ENCODE measurements around the gene TEX51. TPM values are rescaled to one million over a fixed set of nuclear protein-coding genes. Genes with fewer than 3 reads are reported as not detected.

Gene TEX51
- total RNA-seq, 6 donors from 2014 or later = not detected

DNA sequence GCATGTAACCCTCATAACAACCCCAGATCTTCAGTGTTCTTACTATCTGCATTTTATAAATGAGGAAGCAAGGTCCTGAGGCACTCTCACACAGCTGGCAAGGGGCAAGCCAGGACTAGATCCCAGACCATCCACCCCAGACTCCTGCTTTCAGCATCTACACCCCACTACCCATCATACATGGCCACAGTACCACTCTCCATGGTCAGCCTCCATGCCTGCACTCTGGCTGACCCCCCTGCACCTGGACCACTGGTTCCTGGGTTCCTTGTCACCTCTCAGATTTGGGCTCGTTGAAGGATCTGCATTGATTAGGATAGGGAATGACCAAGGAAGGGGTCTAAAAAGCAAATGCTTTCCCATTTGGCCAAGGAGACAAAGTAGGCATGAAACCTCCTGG, 36.0 kb upstream of the TEX51 start:
- WGBS, 2 donors = 79 to 100% methylated on average over 1 of the region's 1 CpG
- Histone ChIP-seq H3K27ac (no peak overlapping the region), H3K27me3 (no peaks in the 10 kb centered on the region), H3K4me1 (no peaks in the 10 kb centered on the region), H3K4me3 (no peak overlapping the region), H3K36me3 (no peaks in the 10 kb centered on the region), H3K9me3 (no peaks in the 10 kb centered on the region)
- TF ChIP-seq, protein P1, sequence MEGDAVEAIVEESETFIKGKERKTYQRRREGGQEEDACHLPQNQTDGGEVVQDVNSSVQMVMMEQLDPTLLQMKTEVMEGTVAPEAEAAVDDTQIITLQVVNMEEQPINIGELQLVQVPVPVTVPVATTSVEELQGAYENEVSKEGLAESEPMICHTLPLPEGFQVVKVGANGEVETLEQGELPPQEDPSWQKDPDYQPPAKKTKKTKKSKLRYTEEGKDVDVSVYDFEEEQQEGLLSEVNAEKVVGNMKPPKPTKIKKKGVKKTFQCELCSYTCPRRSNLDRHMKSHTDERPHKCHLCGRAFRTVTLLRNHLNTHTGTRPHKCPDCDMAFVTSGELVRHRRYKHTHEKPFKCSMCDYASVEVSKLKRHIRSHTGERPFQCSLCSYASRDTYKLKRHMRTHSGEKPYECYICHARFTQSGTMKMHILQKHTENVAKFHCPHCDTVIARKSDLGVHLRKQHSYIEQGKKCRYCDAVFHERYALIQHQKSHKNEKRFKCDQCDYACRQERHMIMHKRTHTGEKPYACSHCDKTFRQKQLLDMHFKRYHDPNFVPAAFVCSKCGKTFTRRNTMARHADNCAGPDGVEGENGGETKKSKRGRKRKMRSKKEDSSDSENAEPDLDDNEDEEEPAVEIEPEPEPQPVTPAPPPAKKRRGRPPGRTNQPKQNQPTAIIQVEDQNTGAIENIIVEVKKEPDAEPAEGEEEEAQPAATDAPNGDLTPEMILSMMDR (IDR thresholded peaks at IDR 0.05) = no peak
- no peak for TF ChIP-seq EP300 (IDR thresholded peaks at IDR 0.05)
- TF ChIP-seq POLR2A (IDR thresholded peaks at IDR 0.05) = no peak
- no peak for TF ChIP-seq POLR2AphosphoS5 (IDR thresholded peaks at IDR 0.05)
- no peak for DNase-seq
- ATAC-seq (ENCODE audit: low FRiP score in 2 of 2) = peak in 1 of 2 donors; percentile 8

DNA sequence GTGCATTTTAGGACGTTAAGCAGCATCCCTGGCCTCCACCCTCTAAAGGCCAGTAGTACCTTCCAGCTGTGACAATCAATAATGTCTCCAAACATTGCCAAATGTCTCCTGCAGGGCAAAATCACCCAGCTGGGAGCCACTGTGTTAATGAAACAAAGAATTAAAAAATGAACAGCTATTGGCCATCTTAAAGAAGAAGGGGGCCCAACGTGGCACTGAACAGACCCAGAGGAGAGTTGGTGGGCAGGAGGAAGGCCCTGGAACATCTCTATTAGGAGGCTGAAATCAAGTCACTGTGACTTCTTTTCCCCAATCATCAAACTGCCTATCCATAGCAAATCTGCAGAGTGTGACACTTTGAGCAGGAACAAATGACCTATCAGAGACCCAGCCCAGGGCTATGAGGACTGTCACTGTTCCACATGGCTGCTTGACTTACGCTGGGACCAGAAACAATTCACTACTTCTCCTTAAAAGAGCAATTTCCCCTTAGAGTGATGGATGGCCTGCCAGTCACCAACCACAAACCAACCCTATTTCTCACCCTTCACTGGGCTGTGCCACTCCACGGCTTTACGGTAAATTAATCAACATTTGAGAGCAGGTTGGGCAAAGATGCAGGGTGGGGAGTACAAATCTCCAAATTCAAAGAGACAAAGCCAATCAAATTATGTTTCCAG, 35.2 kb upstream of the TEX51 start:
- Histone ChIP-seq H3K4me1 (no peaks in the 10 kb centered on the region), H3K9me3 (no peaks in the 10 kb centered on the region), H3K36me3 (no peaks in the 10 kb centered on the region), H3K27ac (no peak overlapping the region), H3K27me3 (no peaks in the 10 kb centered on the region), H3K4me3 (no peak overlapping the region)
- no peak for DNase-seq
- no peak for ATAC-seq (ENCODE audit: low FRiP score in 2 of 2)
- no peak for TF ChIP-seq POLR2AphosphoS5 (IDR thresholded peaks at IDR 0.05)
- no peak for TF ChIP-seq POLR2A (IDR thresholded peaks at IDR 0.05)
- TF ChIP-seq, protein P1 (IDR thresholded peaks at IDR 0.05) = no peak
- TF ChIP-seq EP300 (IDR thresholded peaks at IDR 0.05) = no peak
- WGBS, 2 donors = 56 to 58% methylated on average over 5 of the region's 5 CpGs

DNA sequence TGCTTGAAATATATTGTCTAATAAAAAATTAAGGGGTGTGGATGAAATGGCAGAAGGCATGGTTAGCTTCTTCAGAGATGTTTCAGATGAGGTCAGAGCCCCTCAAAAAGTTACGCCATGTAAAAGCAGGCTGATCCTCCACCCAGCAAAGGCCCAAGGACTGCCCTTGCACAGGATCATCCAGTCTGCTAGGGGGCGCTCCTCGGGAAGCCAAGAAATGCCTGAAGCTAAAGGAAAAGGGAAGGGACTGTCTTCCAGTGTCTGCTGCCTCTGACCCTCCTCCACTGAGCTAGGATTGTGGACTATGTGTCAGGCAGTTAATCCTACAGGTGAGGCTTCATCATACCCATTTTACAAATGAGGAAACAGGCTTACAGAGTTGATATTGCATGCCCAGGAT, 33.8 kb upstream of the TEX51 start:
- no peaks in the 10 kb centered on the region for H3K27me3 ChIP-seq
- DNase-seq (no peak), ATAC-seq (ENCODE audit: low FRiP score in 2 of 2) (no peak)
- TF ChIP-seq, protein P1 (IDR thresholded peaks at IDR 0.05) = no peak
- TF ChIP-seq POLR2A (IDR thresholded peaks at IDR 0.05) (no peak), EP300 (IDR thresholded peaks at IDR 0.05) (no peak), POLR2AphosphoS5 (IDR thresholded peaks at IDR 0.05) (no peak)
- no peaks in the 10 kb centered on the region for H3K36me3 ChIP-seq
- WGBS, 2 donors = 76 to 80% methylated on average over 3 of the region's 3 CpGs
- no peak overlapping the region for H3K4me3 ChIP-seq
- H3K4me1 ChIP-seq = no peaks in the 10 kb centered on the region
- H3K27ac ChIP-seq = no peak overlapping the region
- no peaks in the 10 kb centered on the region for H3K9me3 ChIP-seq

DNA sequence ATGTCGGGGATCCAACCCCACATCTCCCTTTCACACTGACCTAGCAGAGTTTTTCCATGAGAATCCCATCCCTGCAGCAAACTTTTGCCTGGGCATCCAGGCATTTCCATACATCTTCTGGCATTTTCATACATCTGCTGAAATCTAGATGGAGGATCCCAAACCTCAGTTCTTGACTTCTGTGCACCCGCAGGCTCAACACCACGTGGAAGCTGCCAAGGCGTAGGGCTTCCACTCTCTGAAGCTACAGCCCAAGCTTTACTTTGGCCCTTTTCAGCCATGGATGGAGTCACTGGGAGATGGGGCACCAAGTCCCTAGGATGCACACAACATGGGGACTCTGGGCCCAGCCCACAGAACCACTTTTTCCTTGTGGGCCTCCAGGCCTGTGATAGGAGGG, 32.2 kb upstream of the TEX51 start:
- H3K9me3 ChIP-seq = no peaks in the 10 kb centered on the region
- no peak for DNase-seq
- ATAC-seq (ENCODE audit: low FRiP score in 2 of 2) = no peak
- WGBS, 2 donors = 94% methylated on average over 2 to 4 of the region's 4 CpGs
- TF ChIP-seq POLR2AphosphoS5 (IDR thresholded peaks at IDR 0.05) = no peak
- TF ChIP-seq, protein P1 (IDR thresholded peaks at IDR 0.05) = no peak
- TF ChIP-seq POLR2A (IDR thresholded peaks at IDR 0.05) = no peak
- no peak for TF ChIP-seq EP300 (IDR thresholded peaks at IDR 0.05)
- H3K27me3 ChIP-seq = no peaks in the 10 kb centered on the region
- H3K4me3 ChIP-seq = no peak overlapping the region
- no peaks in the 10 kb centered on the region for H3K36me3 ChIP-seq
- H3K4me1 ChIP-seq = no peaks in the 10 kb centered on the region
- H3K27ac ChIP-seq = no peak overlapping the region

DNA sequence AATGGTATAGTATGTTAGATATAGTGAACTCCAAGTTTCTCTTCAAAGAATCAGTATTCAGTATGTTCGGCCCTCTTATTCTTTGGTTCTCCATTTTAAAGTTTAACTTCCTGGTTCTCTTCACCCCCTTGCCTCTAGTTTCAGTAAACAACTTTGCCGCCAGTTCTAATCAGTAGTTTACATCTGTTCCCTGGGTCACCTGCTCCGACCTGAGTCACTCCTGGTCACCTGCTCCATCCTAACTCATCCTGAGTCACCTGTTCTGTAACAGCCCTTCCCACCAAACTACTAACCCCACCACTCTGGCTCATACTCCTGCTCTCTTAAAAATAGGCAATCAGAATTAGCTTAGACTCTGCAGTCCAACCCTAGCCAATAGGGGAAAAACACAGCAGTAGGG, 23.7 kb upstream of the TEX51 start:
- 69 to 72% methylated on average over 3 of the region's 3 CpGs for WGBS, 2 donors
- Histone ChIP-seq H3K36me3 (no peaks in the 10 kb centered on the region), H3K9me3 (peaks cover 0 to 16% (median 9%) of the 10 kb centered on the region in 4 donors), H3K4me3 (no peak overlapping the region), H3K4me1 (no peaks in the 10 kb centered on the region), H3K27ac (no peak overlapping the region), H3K27me3 (no peaks in the 10 kb centered on the region)
- ATAC-seq (ENCODE audit: low FRiP score in 2 of 2) (no peak), DNase-seq (peak in 1 of 2 donors; percentile 7)
- TF ChIP-seq, protein P1 (IDR thresholded peaks at IDR 0.05) = no peak
- TF ChIP-seq POLR2A (IDR thresholded peaks at IDR 0.05) (no peak), EP300 (IDR thresholded peaks at IDR 0.05) (no peak), POLR2AphosphoS5 (IDR thresholded peaks at IDR 0.05) (no peak)

Measured in upper lobe of left lung (tissue), 6 donors.